ENCODE measurements around the gene CACYBP.

DNA sequence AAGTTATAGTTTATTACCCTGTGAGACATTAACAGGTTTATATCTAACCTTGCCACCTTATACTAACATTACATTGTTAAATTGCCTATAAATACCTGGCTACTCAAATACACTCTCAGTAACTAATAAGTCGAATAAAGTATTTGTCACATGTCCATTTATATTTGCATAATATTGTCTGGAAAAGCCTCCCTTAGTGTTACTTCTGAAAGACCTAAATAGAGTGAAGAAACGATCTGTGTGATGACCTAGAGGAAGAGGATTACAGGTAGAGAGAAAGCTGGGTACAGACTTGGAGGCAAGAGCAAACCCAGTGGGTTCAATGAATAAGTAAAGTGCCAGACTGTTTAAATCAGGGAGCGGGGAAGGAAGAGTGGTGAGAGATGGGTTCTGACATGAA, 2.7 kb upstream of the CACYBP start:
- TF ChIP-seq, protein P1, sequence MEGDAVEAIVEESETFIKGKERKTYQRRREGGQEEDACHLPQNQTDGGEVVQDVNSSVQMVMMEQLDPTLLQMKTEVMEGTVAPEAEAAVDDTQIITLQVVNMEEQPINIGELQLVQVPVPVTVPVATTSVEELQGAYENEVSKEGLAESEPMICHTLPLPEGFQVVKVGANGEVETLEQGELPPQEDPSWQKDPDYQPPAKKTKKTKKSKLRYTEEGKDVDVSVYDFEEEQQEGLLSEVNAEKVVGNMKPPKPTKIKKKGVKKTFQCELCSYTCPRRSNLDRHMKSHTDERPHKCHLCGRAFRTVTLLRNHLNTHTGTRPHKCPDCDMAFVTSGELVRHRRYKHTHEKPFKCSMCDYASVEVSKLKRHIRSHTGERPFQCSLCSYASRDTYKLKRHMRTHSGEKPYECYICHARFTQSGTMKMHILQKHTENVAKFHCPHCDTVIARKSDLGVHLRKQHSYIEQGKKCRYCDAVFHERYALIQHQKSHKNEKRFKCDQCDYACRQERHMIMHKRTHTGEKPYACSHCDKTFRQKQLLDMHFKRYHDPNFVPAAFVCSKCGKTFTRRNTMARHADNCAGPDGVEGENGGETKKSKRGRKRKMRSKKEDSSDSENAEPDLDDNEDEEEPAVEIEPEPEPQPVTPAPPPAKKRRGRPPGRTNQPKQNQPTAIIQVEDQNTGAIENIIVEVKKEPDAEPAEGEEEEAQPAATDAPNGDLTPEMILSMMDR (conservative IDR thresholded peaks at IDR 0.05; ENCODE audit: low read depth, low read length) = no peak
- TF ChIP-seq EZH2 (IDR thresholded peaks at IDR 0.05; ENCODE audit: low read length, unreplicated experiment) = no peak

Measured in PC-3 (cell line).